IMR-90 (cell line): Measurements from ENCODE around the gene LRP1B. TPM values are rescaled to one million over a fixed set of nuclear protein-coding genes. Genes with fewer than 3 reads are reported as not detected.

ENCODE experiments used
- ATAC-seq: fragments of 200-7000 bp; cut with Tn5 transposase; 2 replicates; pipeline ENCODE4 v1.9.1; 2020; ENCODE audit warnings: low read depth, mild to moderate bottlenecking, moderate library complexity
- BruUV-seq: library from RNA; stranded (reverse); fragments of 400-500 nt; replicated peaks from 2 replicates; lab custom pipeline; 2021; lab: Mats Ljungman, UMichigan
- CTCF ChIA-PET: fragments of 300-600 bp; formaldehyde crosslinking; extraction: SDS; loops from one replicate; lab custom pipeline; 2021; ENCODE audit warnings: antibody characterized with exemption; lab: Yijun Ruan, JAX
- POLR2A ChIA-PET: fragments of 300-600 bp; sonication (Branson Sonifier 250); formaldehyde crosslinking; loops from one replicate; lab custom pipeline; 2022; ENCODE audit warnings: antibody characterized with exemption; ENCODE audit not compliant: unreplicated experiment; lab: Charles Lee
- DNase-seq: peaks from one replicate; pipeline ENCODE4 v3.0.0; 2013
- H2AFZ ChIP-seq: replicated peaks from 2 replicates; pipeline ENCODE3; 2013; ENCODE audit warnings: low read length, mild to moderate bottlenecking; ENCODE audit not compliant: poor library complexity
- H2AK5ac ChIP-seq: 2 replicates; pipeline ENCODE4 v1.6.1; 2013; ENCODE audit warnings: low read depth, low read length, inconsistent platforms
- H2AK9ac ChIP-seq: replicated peaks from 2 replicates; pipeline ENCODE3; 2013; ENCODE audit warnings: mild to moderate bottlenecking, low read depth, low read length, moderate library complexity; ENCODE audit not compliant: poor library complexity
- H2BK120ac ChIP-seq: 2 replicates; pipeline ENCODE4 v1.6.1; 2013; ENCODE audit warnings: low read depth, low read length, inconsistent platforms
- H2BK15ac ChIP-seq: 3 replicates; pipeline ENCODE4 v1.6.1; 2013; ENCODE audit warnings: low read depth, low read length, inconsistent platforms
- H2BK20ac ChIP-seq: 2 replicates; pipeline ENCODE4 v1.6.1; 2013; ENCODE audit warnings: low read depth, mild to moderate bottlenecking, inconsistent platforms, low read length, moderate library complexity
- H2BK5ac ChIP-seq: 2 replicates; pipeline ENCODE4 v1.6.1; 2013; ENCODE audit warnings: mild to moderate bottlenecking, low read depth, low read length, inconsistent platforms; ENCODE audit not compliant: poor library complexity, severe bottlenecking
- H3K14ac ChIP-seq: replicated peaks from 2 replicates; pipeline ENCODE4 v1.6.1; 2013; ENCODE audit warnings: low read depth, low read length, inconsistent platforms
- H3K18ac ChIP-seq: 2 replicates; pipeline ENCODE4 v1.6.1; 2013; ENCODE audit warnings: low read depth, low read length, control low read depth
- H3K23ac ChIP-seq: 2 replicates; pipeline ENCODE4 v1.6.1; 2013; ENCODE audit warnings: low read depth, low read length, inconsistent platforms
- H3K27ac ChIP-seq: 2 replicates; pipeline ENCODE4 v1.5.1; 2013; ENCODE audit warnings: mild to moderate bottlenecking, control low read depth, low read length; ENCODE audit not compliant: insufficient read depth
- H3K27me3 ChIP-seq: 2 replicates; pipeline ENCODE4 v1.6.1; 2013; ENCODE audit warnings: low read length; ENCODE audit not compliant: control insufficient read depth, insufficient read depth
- H3K36me3 ChIP-seq: 2 replicates; pipeline ENCODE4 v1.6.1; 2013; ENCODE audit warnings: low read length, mixed read lengths; ENCODE audit not compliant: control insufficient read depth, insufficient read depth
- H3K4ac ChIP-seq: 2 replicates; pipeline ENCODE4 v1.6.1; 2013; ENCODE audit warnings: low read depth, low read length, inconsistent platforms
- H3K4me1 ChIP-seq: 2 replicates; pipeline ENCODE4 v1.6.1; 2013; ENCODE audit warnings: low read length, mixed read lengths; ENCODE audit not compliant: control insufficient read depth, insufficient read depth
- H3K4me2 ChIP-seq: 2 replicates; pipeline ENCODE4 v1.6.1; 2013; ENCODE audit warnings: low read depth, mild to moderate bottlenecking, control low read depth, low read length, moderate library complexity
- H3K4me3 ChIP-seq: 2 replicates; pipeline ENCODE4 v1.5.1; 2013; ENCODE audit warnings: low read depth, mild to moderate bottlenecking, control low read depth, low read length, moderate library complexity; ENCODE audit not compliant: insufficient read depth
- H3K56ac ChIP-seq: 2 replicates; pipeline ENCODE4 v1.6.1; 2013; ENCODE audit warnings: low read length, inconsistent platforms; ENCODE audit not compliant: insufficient read depth; ENCODE audit errors: extremely low read depth
- H3K79me1 ChIP-seq, 2 experiments: 2 replicates each; pipeline ENCODE4 v1.6.1; 2013; ENCODE audit warnings: low read length in 2 of 2, inconsistent platforms in 1 of 2, low read depth in 1 of 2
- H3K9ac ChIP-seq: 2 replicates; pipeline ENCODE4 v1.6.1; 2013; ENCODE audit warnings: low read depth, low read length, control low read depth
- H3K9me1 ChIP-seq: 2 replicates; pipeline ENCODE4 v1.6.1; 2013; ENCODE audit warnings: low read length, inconsistent platforms; ENCODE audit not compliant: insufficient read depth
- H3K9me3 ChIP-seq: 2 replicates; pipeline ENCODE4 v1.6.1; 2013; ENCODE audit warnings: low read length; ENCODE audit not compliant: control insufficient read depth, insufficient read depth
- H4K20me1 ChIP-seq: 2 replicates; pipeline ENCODE4 v1.6.1; 2013; ENCODE audit warnings: low read length, inconsistent platforms; ENCODE audit not compliant: insufficient read depth
- H4K5ac ChIP-seq: 2 replicates; pipeline ENCODE4 v1.6.1; 2013; ENCODE audit warnings: mild to moderate bottlenecking, low read depth, low read length, control low read depth
- H4K8ac ChIP-seq, 2 experiments: 2 replicates each; pipeline ENCODE4 v1.6.1; 2013; ENCODE audit warnings: low read depth in 2 of 2, low read length in 2 of 2, control low read depth in 1 of 2, inconsistent platforms in 1 of 2
- H4K91ac ChIP-seq: 2 replicates; pipeline ENCODE4 v1.6.1; 2013; ENCODE audit warnings: low read depth, low read length, inconsistent platforms; ENCODE audit not compliant: insufficient read depth
- CEBPB ChIP-seq: IDR thresholded peaks from 2 replicates; pipeline ENCODE4 v1.6.1; 2012; ENCODE audit warnings: low read depth, low read length, improper control_type of control experiment
- CHD1 ChIP-seq: IDR thresholded peaks from 2 replicates; pipeline ENCODE4 v1.6.1; 2012; ENCODE audit warnings: low read depth, low read length, improper control_type of control experiment
- NFE2L2 ChIP-seq: fragments of 150-350 bp; IDR thresholded peaks from 2 replicates; pipeline ENCODE4 v1.6.1; 2016; ENCODE audit warnings: low read depth, mild to moderate bottlenecking, low read length
- dilution Hi-C: fragments of 300-500 bp; cut with HindIII; formaldehyde crosslinking; loops from one replicate; pipeline ENCODE4 v1.14.3; 2018; ENCODE audit warnings: low sequenced_read_pairs; ENCODE audit not compliant: unreplicated experiment
- in situ Hi-C: fragments of 300-500 bp; cut with MboI; formaldehyde crosslinking; loops from 3 replicates; pipeline ENCODE4 v1.14.3; 2019; ENCODE audit warnings: low sequenced_read_pairs, inconsistent platforms, mixed read lengths
- intact Hi-C: fragments of 100-400 bp; cut with micrococcal nuclease; formaldehyde crosslinking; loops from 2 replicates; pipeline ENCODE4 v1.10.0; 2022
- polyA plus RNA-seq, 3 experiments: library from polyadenylated mRNA; depleted of rRNA; stranded (reverse); fragments of >200 nt; gene quantifications; 2 replicates each; pipeline ENCODE4 v1.2.3, GENCODE V29; 2012; ENCODE audit warnings: low replicate concordance in 1 of 3
- total RNA-seq: library from RNA; depleted of rRNA; stranded (reverse); fragments of >200 nt; gene quantifications from 2 replicates; pipeline ENCODE4 v1.2.3, GENCODE V29; 2012

Gene LRP1B
- total and polyA plus RNA-seq, 2 of the 4 experiments (the other 2 are of a cell fraction): under 0.01 to 0.02 TPM

DNA sequence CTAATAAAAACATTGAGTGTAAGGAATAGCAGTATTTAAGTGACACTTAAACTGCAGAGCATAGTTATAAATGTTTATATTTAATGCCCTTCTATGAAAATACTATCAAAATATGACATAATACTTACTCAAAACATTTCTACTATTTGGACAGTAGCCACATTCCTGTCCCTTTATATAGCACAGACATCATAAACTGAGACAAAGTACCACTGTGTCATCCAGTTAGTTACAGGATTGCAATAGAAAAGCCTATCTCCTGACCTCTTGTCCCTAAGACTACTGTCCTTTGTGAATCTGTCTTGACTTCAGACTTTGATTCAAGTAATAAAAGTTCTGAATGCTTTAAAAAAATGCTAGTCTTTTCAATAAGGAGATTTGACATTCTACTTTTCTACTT, 1822.1 kb downstream of the LRP1B start:
- Histone ChIP-seq H4K5ac (no peak overlapping the region), H3K4me1 (no peaks in the 10 kb centered on the region), H3K4me3 (no peak overlapping the region), H3K79me1 (no peaks in the 10 kb centered on the region), H3K14ac (no peak overlapping the region), H4K91ac (no peak overlapping the region), H2AFZ (no peak overlapping the region), H2BK5ac (no peak overlapping the region), H3K4ac (no peak overlapping the region), H4K8ac (no peak overlapping the region), H3K23ac (no peak overlapping the region), H2AK9ac (no peak overlapping the region), H3K56ac (no peak overlapping the region), H2BK120ac (no peak overlapping the region), H2AK5ac (no peak overlapping the region), H3K9ac (no peak overlapping the region), H3K9me3 (no peaks in the 10 kb centered on the region), H2BK20ac (no peak overlapping the region), H3K36me3 (no peaks in the 10 kb centered on the region), H3K27me3 (no peaks in the 10 kb centered on the region), H3K18ac (no peak overlapping the region), H3K4me2 (no peak overlapping the region), H2BK15ac (no peak overlapping the region), H3K27ac (no peak overlapping the region), H4K20me1 (no peaks in the 10 kb centered on the region), H3K9me1 (no peaks in the 10 kb centered on the region)
- in situ Hi-C loops (no loop called here), intact Hi-C loops (no loop called here), dilution Hi-C loops (no loop called here)
- no TSS peak for BruUV-seq
- POLR2A ChIA-PET: no interaction called here
- ATAC-seq (no peak), DNase-seq (no peak)
- CTCF ChIA-PET: no interaction called here
- TF ChIP-seq CHD1 (no peak), CEBPB (no peak), NFE2L2 (no peak)
